ENCODE data around the gene RUNX1.

RUNX1 gene

DNA sequence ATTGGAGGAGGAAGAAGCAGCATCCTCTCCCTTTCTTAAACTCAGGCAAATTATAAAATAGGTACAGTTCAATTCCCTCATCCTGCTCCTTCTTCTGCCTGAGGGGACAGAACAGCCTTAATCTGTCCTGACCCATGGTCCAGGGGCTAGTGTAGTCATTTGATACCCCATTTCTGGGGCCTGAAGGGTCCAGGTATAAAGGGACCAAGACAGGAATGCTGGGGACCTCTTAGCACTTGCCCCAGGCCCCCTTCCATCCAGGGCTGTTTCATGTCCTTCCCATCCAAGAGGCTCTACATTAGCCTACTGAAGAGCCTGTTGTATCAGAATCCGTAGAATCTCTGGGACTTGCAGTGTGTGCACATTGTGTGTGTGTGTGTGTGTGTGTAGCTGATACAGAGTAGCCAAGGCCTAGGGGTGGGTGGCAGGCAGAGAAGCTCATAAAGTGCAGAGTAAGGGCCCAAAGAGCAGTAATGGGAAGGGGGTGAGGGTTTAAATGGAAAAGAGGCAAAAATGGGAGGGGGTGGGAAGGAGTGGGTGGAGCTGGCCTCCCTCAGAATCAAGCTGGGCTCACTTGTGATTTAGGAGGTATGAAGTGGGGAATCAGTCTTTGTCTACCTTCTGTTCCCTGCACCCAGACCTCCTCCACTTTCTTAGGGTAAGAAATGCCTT lies 32.4 kb downstream of the RUNX1 start:
- Histone ChIP-seq H3K36me3 (no peaks in the 10 kb centered on the region), H3K27me3 (no peaks in the 10 kb centered on the region), H3K9me3 (no peaks in the 10 kb centered on the region; the same call in 1 of the 2 replicates), H3K4me1 (no peaks in the 10 kb centered on the region), H3K4me3 (ENCODE audit: low read depth, low read length) (no peak overlapping the region)
- DNase-seq: no peak
- TF ChIP-seq CTCF (IDR thresholded peaks at IDR 0.05; ENCODE audit: low read depth, low read length): no peak

DNA sequence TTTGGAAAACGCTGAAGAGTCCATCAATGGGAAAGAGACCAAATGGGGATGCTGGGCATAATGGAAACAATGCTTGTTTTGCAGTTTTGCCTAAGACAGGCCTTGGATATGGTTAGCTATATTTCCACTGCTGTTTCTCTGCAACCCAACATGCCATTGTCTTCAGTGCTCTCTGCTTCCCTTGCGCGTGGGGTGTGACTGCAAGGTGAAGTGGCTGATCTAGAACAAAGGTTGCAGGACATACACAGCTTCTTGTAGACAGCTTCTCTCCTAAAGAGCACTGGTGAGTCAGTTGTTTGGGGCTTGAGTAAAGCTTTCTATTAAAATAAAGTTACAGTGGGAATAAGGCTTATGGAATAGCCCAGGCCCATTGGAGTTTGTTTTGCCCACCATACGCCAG lies 33.0 kb downstream of the RUNX1 start:
- no peak for TF ChIP-seq CTCF (IDR thresholded peaks at IDR 0.05; ENCODE audit: low read depth, low read length)
- no peaks in the 10 kb centered on the region; the same call in 1 of the 2 replicates for H3K9me3 ChIP-seq
- H3K4me3 ChIP-seq (ENCODE audit: low read depth, low read length): no peak overlapping the region
- no peaks in the 10 kb centered on the region for H3K27me3 ChIP-seq
- no peaks in the 10 kb centered on the region for H3K4me1 ChIP-seq
- no peak for DNase-seq
- no peaks in the 10 kb centered on the region for H3K36me3 ChIP-seq

DNA sequence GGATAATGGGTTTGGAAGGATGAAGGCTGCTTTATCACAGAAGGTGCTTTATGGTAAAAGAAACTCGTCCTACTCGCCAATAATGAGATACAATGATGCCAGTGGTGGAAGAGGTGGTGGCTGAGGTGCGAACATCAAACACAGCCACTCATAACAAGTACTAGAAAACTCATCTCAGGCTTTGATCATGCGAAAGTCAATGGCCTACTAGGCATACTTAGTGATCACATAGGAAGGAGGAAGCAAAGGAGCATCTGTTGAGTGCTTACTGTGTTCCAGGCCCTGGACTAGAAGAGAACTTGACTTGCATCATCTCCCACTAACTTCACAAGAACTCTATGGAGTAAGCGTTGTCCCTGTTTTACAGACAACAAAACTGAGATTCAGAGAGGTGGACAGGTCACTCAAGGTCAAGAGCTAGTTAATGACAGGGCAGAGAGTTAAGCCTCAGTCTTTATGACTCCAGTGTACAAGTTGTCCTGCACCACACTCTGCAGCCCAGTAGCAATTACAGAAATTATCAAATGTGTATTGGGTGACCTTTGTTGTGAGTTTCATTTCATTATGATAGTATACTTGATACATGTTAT lies 33.6 kb downstream of the RUNX1 start:
- Histone ChIP-seq H3K36me3 (no peaks in the 10 kb centered on the region), H3K9me3 (no peaks in the 10 kb centered on the region; the same call in 1 of the 2 replicates), H3K27me3 (no peaks in the 10 kb centered on the region), H3K4me1 (no peaks in the 10 kb centered on the region), H3K4me3 (ENCODE audit: low read depth, low read length) (no peak overlapping the region)
- TF ChIP-seq CTCF (IDR thresholded peaks at IDR 0.05; ENCODE audit: low read depth, low read length): no peak
- DNase-seq: no peak

- no peak overlapping the region for H3K4me3 ChIP-seq (ENCODE audit: low read depth, low read length)
- TF ChIP-seq CTCF (IDR thresholded peaks at IDR 0.05; ENCODE audit: low read depth, low read length): no peak
- no peaks in the 10 kb centered on the region for H3K27me3 ChIP-seq
- no peaks in the 10 kb centered on the region for H3K4me1 ChIP-seq
- H3K9me3 ChIP-seq: no peaks in the 10 kb centered on the region; the same call in 1 of the 2 replicates
- DNase-seq: no peak
- H3K36me3 ChIP-seq: no peaks in the 10 kb centered on the region
Measured at GRCh38 chr21:35014302-35015041, 34.6 kb downstream of the RUNX1 start.

- Histone ChIP-seq H3K4me3 (ENCODE audit: low read depth, low read length) (no peak overlapping the region), H3K9me3 (no peaks in the 10 kb centered on the region), H3K27me3 (no peaks in the 10 kb centered on the region), H3K36me3 (no peaks in the 10 kb centered on the region), H3K4me1 (no peaks in the 10 kb centered on the region)
- no peak for TF ChIP-seq CTCF (IDR thresholded peaks at IDR 0.05; ENCODE audit: low read depth, low read length)
- no peak for DNase-seq
Measured at GRCh38 chr21:35011681-35012080, 37.4 kb downstream of the RUNX1 start.

GRCh38 chr21:35010447-35010846 lies 38.7 kb downstream of the RUNX1 start:
- no peak for DNase-seq
- H3K4me1 ChIP-seq: no peaks in the 10 kb centered on the region
- no peaks in the 10 kb centered on the region for H3K36me3 ChIP-seq
- no peak for TF ChIP-seq CTCF (IDR thresholded peaks at IDR 0.05; ENCODE audit: low read depth, low read length)
- no peaks in the 10 kb centered on the region for H3K27me3 ChIP-seq
- H3K9me3 ChIP-seq: no peaks in the 10 kb centered on the region
- H3K4me3 ChIP-seq (ENCODE audit: low read depth, low read length): no peak overlapping the region
